MM.1S (cell line): ENCODE data around the gene GPR35.

ENCODE experiments used
- DNase-seq: peaks from one replicate; pipeline ENCODE4 v3.0.0-alpha.2; 2015
- H2AFZ ChIP-seq: fragments of 300-600 bp; sonication (generic); 2 replicates; pipeline ENCODE4 v1.6.0; 2016; ENCODE audit warnings: antibody characterized with exemption, low read length
- H3F3A ChIP-seq: fragments of 300-600 bp; sonication (generic); 2 replicates; pipeline ENCODE4 v1.6.1; 2016; ENCODE audit warnings: mild to moderate bottlenecking, antibody characterized with exemption, low read length, moderate library complexity, mixed read lengths; ENCODE audit not compliant: insufficient read depth
- H3K27ac ChIP-seq: fragments of 300-600 bp; sonication (generic); 2 replicates; pipeline ENCODE4 v1.5.1; 2016; ENCODE audit warnings: mild to moderate bottlenecking, low read length
- H3K27me3 ChIP-seq: fragments of 300-600 bp; sonication (generic); replicated peaks from 2 replicates; pipeline ENCODE4 v1.6.0; 2016; ENCODE audit warnings: low read length; ENCODE audit not compliant: insufficient read depth
- H3K36me3 ChIP-seq: fragments of 300-600 bp; sonication (generic); replicated peaks from 2 replicates; pipeline ENCODE4 v1.6.1; 2016; ENCODE audit warnings: mild to moderate bottlenecking, low read length, mixed read lengths; ENCODE audit not compliant: insufficient read depth
- H3K4me1 ChIP-seq: fragments of 300-600 bp; sonication (generic); 2 replicates; pipeline ENCODE4 v1.6.1; 2016; ENCODE audit warnings: low read length, mixed read lengths
- H3K4me2 ChIP-seq: fragments of 300-600 bp; sonication (generic); 2 replicates; pipeline ENCODE4 v1.6.0; 2016; ENCODE audit warnings: low read depth, low read length
- H3K4me3 ChIP-seq: fragments of 300-600 bp; sonication (generic); 2 replicates; pipeline ENCODE4 v1.5.1; 2016; ENCODE audit warnings: low read length, mixed read lengths
- H3K79me2 ChIP-seq: fragments of 300-600 bp; sonication (generic); 2 replicates; pipeline ENCODE4 v1.6.1; 2016; ENCODE audit warnings: mixed run types, low read length, mixed read lengths
- H3K9ac ChIP-seq: fragments of 300-600 bp; sonication (generic); 2 replicates; pipeline ENCODE4 v1.6.1; 2016; ENCODE audit warnings: low read length, mixed read lengths
- H3K9me2 ChIP-seq: fragments of 300-600 bp; sonication (generic); replicated peaks from 2 replicates; pipeline ENCODE4 v1.6.1; 2016; ENCODE audit warnings: mild to moderate bottlenecking, low read length, mixed read lengths; ENCODE audit not compliant: insufficient read depth
- H3K9me3 ChIP-seq: fragments of 300-600 bp; sonication (generic); replicated peaks from 2 replicates; pipeline ENCODE4 v1.6.1; 2016; ENCODE audit warnings: mild to moderate bottlenecking, low read length, mixed read lengths; ENCODE audit not compliant: insufficient read depth
- H4K20me1 ChIP-seq: fragments of 300-600 bp; sonication (generic); 2 replicates; pipeline ENCODE4 v1.6.1; 2016; ENCODE audit warnings: mild to moderate bottlenecking, low read length, moderate library complexity, mixed read lengths; ENCODE audit not compliant: insufficient read depth
- CTCF ChIP-seq: fragments of 300-600 bp; sonication (generic); IDR thresholded peaks from 2 replicates; pipeline ENCODE4 v1.5.1; 2016; ENCODE audit warnings: antibody characterized with exemption, low read length, mixed read lengths
- EZH2 ChIP-seq: fragments of 300-600 bp; sonication (generic); optimal IDR thresholded peaks from 2 replicates; pipeline ENCODE3; 2017; ENCODE audit warnings: low read depth, mild to moderate bottlenecking, antibody characterized with exemption, low read length, mixed read lengths
- EZH2phosphoT487 ChIP-seq: fragments of 300-600 bp; sonication (generic); IDR thresholded peaks from 2 replicates; pipeline ENCODE4 v1.6.1; 2018; ENCODE audit warnings: antibody characterized with exemption, low read length

The GPR35 gene

GRCh38 chr2:240662681-240663080 lies 37.4 kb downstream of the GPR35 start:
- H3F3A ChIP-seq = no peaks in the 10 kb centered on the region
- H3K27me3 ChIP-seq = peaks cover 71% of the 10 kb centered on the region
- no peak overlapping the region for H3K4me2 ChIP-seq
- H3K4me1 ChIP-seq = no peaks in the 10 kb centered on the region
- H3K9me2 ChIP-seq = no peaks in the 10 kb centered on the region
- no peak for DNase-seq
- H3K9me3 ChIP-seq = no peaks in the 10 kb centered on the region
- TF ChIP-seq EZH2 (no peak), EZH2phosphoT487 (no peak), CTCF (no peak)
- no peak overlapping the region for H2AFZ ChIP-seq
- H3K27ac ChIP-seq = no peak overlapping the region
- no peaks in the 10 kb centered on the region for H3K79me2 ChIP-seq
- no peaks in the 10 kb centered on the region for H3K36me3 ChIP-seq
- no peak overlapping the region for H3K4me3 ChIP-seq
- no peak overlapping the region for H3K9ac ChIP-seq
- H4K20me1 ChIP-seq = no peaks in the 10 kb centered on the region

GRCh38 chr2:240663546-240664190 lies 38.4 kb downstream of the GPR35 start:
- DNase-seq = no peak
- Histone ChIP-seq H3K9me2 (no peaks in the 10 kb centered on the region), H3K36me3 (no peaks in the 10 kb centered on the region), H3K9ac (no peak overlapping the region), H3F3A (no peaks in the 10 kb centered on the region), H3K4me1 (no peaks in the 10 kb centered on the region), H3K27me3 (peaks cover 71% of the 10 kb centered on the region), H3K4me3 (no peak overlapping the region), H3K9me3 (no peaks in the 10 kb centered on the region), H3K27ac (no peak overlapping the region), H4K20me1 (no peaks in the 10 kb centered on the region), H2AFZ (no peak overlapping the region), H3K79me2 (no peaks in the 10 kb centered on the region), H3K4me2 (no peak overlapping the region)
- TF ChIP-seq EZH2 = no peak
- no peak for TF ChIP-seq CTCF
- TF ChIP-seq EZH2phosphoT487 = no peak

GRCh38 chr2:240664622-240665021 lies 39.3 kb downstream of the GPR35 start:
- H3K4me3 ChIP-seq = no peak overlapping the region
- H3F3A ChIP-seq = no peaks in the 10 kb centered on the region
- no peaks in the 10 kb centered on the region for H3K36me3 ChIP-seq
- H2AFZ ChIP-seq = no peak overlapping the region
- DNase-seq = no peak
- no peaks in the 10 kb centered on the region for H3K9me2 ChIP-seq
- no peak overlapping the region for H3K4me2 ChIP-seq
- H3K9me3 ChIP-seq = no peaks in the 10 kb centered on the region
- no peak overlapping the region for H3K9ac ChIP-seq
- H3K4me1 ChIP-seq = no peaks in the 10 kb centered on the region
- no peak overlapping the region for H3K27ac ChIP-seq
- H3K27me3 ChIP-seq = peaks cover 67% of the 10 kb centered on the region
- TF ChIP-seq CTCF (no peak), EZH2phosphoT487 (no peak), EZH2 (no peak)
- no peaks in the 10 kb centered on the region for H3K79me2 ChIP-seq
- no peaks in the 10 kb centered on the region for H4K20me1 ChIP-seq
